HepG2 (cell line): ENCODE measurements around the gene IFNAR1. TPM values are rescaled to one million over a fixed set of nuclear protein-coding genes. Genes with fewer than 3 reads are reported as not detected.

Experiments
- ATAC-seq: fragments of 200-7000 bp; cut with Tn5 transposase; 3 replicates; pipeline ENCODE4 v1.9.1; 2020; ENCODE audit warnings: mild to moderate bottlenecking, moderate library complexity
- BruUV-seq: library from RNA; stranded (reverse); fragments of 400-500 nt; replicated peaks from 2 replicates; lab custom pipeline; 2021; lab: Mats Ljungman, UMichigan
- CTCF ChIA-PET: fragments of 300-600 bp; formaldehyde crosslinking; extraction: SDS; loops from one replicate; lab custom pipeline; 2021; ENCODE audit warnings: low total read pairs, inconsistent platforms, low intra/inter-chr PET ratio; lab: Yijun Ruan, JAX
- POLR2A ChIA-PET: fragments of 350-600 bp; sonication (Branson Sonifier 250); formaldehyde crosslinking; loops from one replicate; lab custom pipeline; 2020; ENCODE audit warnings: antibody characterized with exemption, inconsistent platforms; lab: Yijun Ruan, JAX
- DNase-seq: peaks from one replicate; pipeline ENCODE4 v3.0.0-alpha.2; 2015; ENCODE audit warnings: low spot score
- FAIRE-seq: peaks from 3 replicates; lab custom pipeline; 2011; peaks lifted over from hg19 to GRCh38; lab: Jason Lieb, UNC
- H2AFZ ChIP-seq: one replicate; pipeline ENCODE4 v1.6.1; 2011; ENCODE audit warnings: low read length, inconsistent platforms
- H3K27ac ChIP-seq: fragments of 300-600 bp; 3 replicates; pipeline ENCODE4 v1.8.0; 2011; ENCODE audit warnings: mixed run types, mild to moderate bottlenecking, mixed read lengths, low read length, inconsistent platforms; ENCODE audit not compliant: insufficient read depth; ENCODE audit errors: extremely low read length
- H3K27me3 ChIP-seq, 2 experiments: fragments of 200-600 bp in 1 of 2; 2 replicates in 1 of 2; 3 replicates in 1 of 2; pipeline versions ENCODE4 v1.6.0 to v1.8.0; 2011; ENCODE audit warnings: low read length in 2 of 2, mild to moderate bottlenecking in 2 of 2, moderate library complexity in 2 of 2, inconsistent platforms in 1 of 2; ENCODE audit not compliant: insufficient read depth in 2 of 2, control insufficient read depth in 1 of 2
- H3K36me3 ChIP-seq, 2 experiments: fragments of 200-600 bp in 1 of 2; replicated peaks in 1 of 2; 2 replicates in 1 of 2; 3 replicates in 1 of 2; pipeline versions ENCODE4 v1.5.1 to v1.8.0; 2011; ENCODE audit warnings: low read length in 2 of 2, inconsistent platforms in 1 of 2; ENCODE audit not compliant: insufficient read depth in 2 of 2, control insufficient read depth in 1 of 2
- H3K4me1 ChIP-seq: 2 replicates; pipeline ENCODE4 v1.5.1; 2012; ENCODE audit warnings: low read length, inconsistent platforms; ENCODE audit not compliant: insufficient read depth
- H3K4me2 ChIP-seq: 2 replicates; pipeline ENCODE4 v1.6.0; 2011; ENCODE audit warnings: low read depth, low read length, inconsistent platforms
- H3K4me3 ChIP-seq, 3 experiments: fragments of 200-600 bp in 1 of 3; sonication (generic), shearing (Covaris generic) in 1 of 3; replicated peaks in 1 of 3; 2 replicates each; pipeline ENCODE4 v1.5.1; 2011 to 2016; ENCODE audit warnings: low read length in 3 of 3, inconsistent platforms in 2 of 3, low read depth in 2 of 3, mild to moderate bottlenecking in 2 of 3, control low read depth in 1 of 3, mixed read lengths in 1 of 3; ENCODE audit not compliant: insufficient read depth in 1 of 3
- H3K79me2 ChIP-seq: one replicate; pipeline ENCODE4 v1.6.1; 2011; ENCODE audit warnings: low read length, inconsistent platforms; ENCODE audit not compliant: insufficient read depth
- H3K9ac ChIP-seq: 2 replicates; pipeline ENCODE4 v1.6.0; 2011; ENCODE audit warnings: mild to moderate bottlenecking, low read depth, low read length, inconsistent platforms; ENCODE audit not compliant: insufficient read depth
- H3K9me3 ChIP-seq: 2 replicates; pipeline ENCODE4 v1.5.1; 2012; ENCODE audit warnings: mild to moderate bottlenecking, low read length
- H4K20me1 ChIP-seq: 2 replicates; pipeline ENCODE4 v1.6.0; 2011; ENCODE audit warnings: inconsistent platforms, mild to moderate bottlenecking, low read length, moderate library complexity; ENCODE audit not compliant: insufficient read depth
- ATF7-NPFF ChIP-seq: sonication (generic); formaldehyde crosslinking; IDR thresholded peaks from 2 replicates; pipeline ENCODE4 v1.8.1; 2023; ENCODE audit warnings: mild to moderate bottlenecking, low read depth, missing genetic modification reagents, moderate library complexity
- FOSL1 ChIP-seq: sonication (generic); formaldehyde crosslinking; IDR thresholded peaks from 2 replicates; pipeline ENCODE4 v1.9.0; 2021; ENCODE audit warnings: missing genetic modification reagents, borderline replicate concordance
- HDAC2 ChIP-seq: sonication (generic); formaldehyde crosslinking; IDR thresholded peaks from 2 replicates; pipeline ENCODE4 v1.4.0; 2020; ENCODE audit warnings: missing genetic modification reagents
- JUNB ChIP-seq: sonication (generic); formaldehyde crosslinking; IDR thresholded peaks from 2 replicates; pipeline ENCODE4 v1.8.0; 2022; ENCODE audit warnings: missing genetic modification reagents, mild to moderate bottlenecking, borderline replicate concordance
- NRL ChIP-seq: sonication (generic); formaldehyde crosslinking; IDR thresholded peaks from 2 replicates; pipeline ENCODE4 v1.5.0; 2020; ENCODE audit warnings: missing genetic modification reagents, mild to moderate bottlenecking, moderate library complexity, borderline replicate concordance
- SP140L ChIP-seq: sonication (generic); formaldehyde crosslinking; IDR thresholded peaks from 2 replicates; pipeline ENCODE4 v1.4.0; 2020; ENCODE audit warnings: missing genetic modification reagents, borderline replicate concordance
- TAF1 ChIP-seq: sonication (generic); formaldehyde crosslinking; IDR thresholded peaks from 2 replicates; pipeline ENCODE4 v1.4.0; 2020; ENCODE audit warnings: missing genetic modification reagents
- ZNF264 ChIP-seq: sonication (generic); formaldehyde crosslinking; IDR thresholded peaks from 2 replicates; pipeline ENCODE4 v1.4.0; 2020; ENCODE audit warnings: missing genetic modification reagents
- ZNF350 ChIP-seq: sonication (generic); formaldehyde crosslinking; IDR thresholded peaks from 2 replicates; pipeline ENCODE4 v1.4.0; 2020; ENCODE audit warnings: mild to moderate bottlenecking, low read depth, missing genetic modification reagents, borderline replicate concordance
- ZNF432 ChIP-seq: sonication (generic); formaldehyde crosslinking; IDR thresholded peaks from 2 replicates; pipeline ENCODE4 v1.5.0; 2020; ENCODE audit warnings: missing genetic modification reagents, mild to moderate bottlenecking, borderline replicate concordance
- ZNF652 ChIP-seq: IDR thresholded peaks from 2 replicates; pipeline ENCODE4 v1.6.1; 2016; ENCODE audit warnings: low read depth, borderline replicate concordance
- WGBS: methylation state at CpG from one replicate; pipeline ENCODE4 v1.1.6; 2017; ENCODE audit warnings: low lambda C conversion rate; 5-methylcytosine and 5-hydroxymethylcytosine counted together
- in situ Hi-C: cut with HindIII; loops from 2 replicates; pipeline ENCODE4 v1.10.0; 2017; ENCODE audit warnings: low pct_unique_long_range_greater_than_20kb; ENCODE audit not compliant: extremely low pct_ligation_motif_present
- intact Hi-C: fragments of 100-400 bp; cut with micrococcal nuclease; formaldehyde crosslinking; loops from one replicate; pipeline ENCODE4 v1.10.0; 2022; ENCODE audit not compliant: unreplicated experiment
- polyA plus RNA-seq, 8 experiments: library from polyadenylated mRNA; depleted of rRNA in 3 of 8; stranded (reverse) in 7 of 8; unstranded in 1 of 8; fragments of >200 nt; fragmentation: Illumina TruSeq in 4 of 8; extraction: Trizol in 4 of 8; gene quantifications; 2 replicates each; pipeline versions ENCODE4 v1.2.1 to v1.2.3, GENCODE V29; 2011 to 2016; ENCODE audit warnings: low read depth in 4 of 8, missing spikeins in 1 of 8, mixed read lengths in 1 of 8; ENCODE audit not compliant: insufficient read depth in 1 of 8
- total RNA-seq, 5 experiments: library from RNA; depleted of rRNA; stranded (reverse); fragments of >200 nt; fragmentation: Illumina TruSeq; extraction: Trizol; gene quantifications; 2 replicates each; pipeline ENCODE4 v1.2.3, GENCODE V29; 2016; ENCODE audit warnings: low read depth in 1 of 5
- TF ChIP-seq, protein P1 (sequence below): sonication (generic); formaldehyde crosslinking; IDR thresholded peaks from 2 replicates; pipeline ENCODE4 v1.4.0; 2020; ENCODE audit warnings: missing genetic modification reagents, borderline replicate concordance
- TF ChIP-seq, protein P2 (sequence below): sonication (generic); formaldehyde crosslinking; IDR thresholded peaks from 2 replicates; pipeline ENCODE4 v1.5.0; 2020; ENCODE audit warnings: missing genetic modification reagents
- TF ChIP-seq, protein P3 (sequence below): sonication (generic); formaldehyde crosslinking; IDR thresholded peaks from 2 replicates; pipeline ENCODE4 v1.5.1; 2020; ENCODE audit warnings: missing genetic modification reagents, mild to moderate bottlenecking, borderline replicate concordance
- TF ChIP-seq, protein P4 (sequence below): sonication (generic); formaldehyde crosslinking; IDR thresholded peaks from 2 replicates; pipeline ENCODE4 v1.4.0; 2020; ENCODE audit warnings: missing genetic modification reagents

Gene IFNAR1
- total and polyA plus RNA-seq, 2 of the 13 experiments (the other 11 are each of a cell fraction or from before 2014, with no cell fraction given) = 6.7 to 9.3 TPM

DNA sequence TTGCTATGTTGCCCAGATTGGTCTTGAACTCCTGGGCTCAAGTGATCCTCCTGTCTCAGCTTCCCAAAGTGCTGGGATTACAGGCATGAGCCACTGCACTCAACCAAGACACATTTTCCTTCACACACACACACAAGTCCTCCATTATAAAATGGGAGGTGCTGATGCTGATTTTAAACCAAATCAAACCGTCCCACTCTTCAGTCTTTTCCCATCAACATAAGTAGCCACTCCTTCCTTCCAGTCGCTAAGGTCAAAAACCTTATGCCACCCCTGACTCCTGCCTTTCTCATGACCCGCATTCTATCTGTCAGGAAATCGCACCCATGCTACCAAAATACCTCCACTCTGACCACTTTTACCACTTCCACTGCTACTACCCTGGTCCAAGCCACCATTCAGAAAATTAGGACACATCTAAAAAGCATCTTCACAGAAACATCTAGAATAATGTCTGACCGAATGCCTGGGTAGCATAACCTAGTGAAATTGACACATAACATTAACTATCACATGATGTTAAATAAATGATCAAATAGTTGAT, 50.4 kb downstream of the IFNAR1 start:
- BruUV-seq = no TSS peak
- FAIRE-seq = no peak
- POLR2A ChIA-PET = no interaction called here
- no peak overlapping the region for H2AFZ ChIP-seq
- CTCF ChIA-PET = interaction anchor here (2.3 kb wide), 1 partner anchor 175 kb away, joined by 10 read pairs; no protein-coding TSS in a partner anchor
- H3K79me2 ChIP-seq = no peaks in the 10 kb centered on the region
- no peaks in the 10 kb centered on the region for H3K27me3 ChIP-seq
- H3K4me1 ChIP-seq = peaks cover 20% of the 10 kb centered on the region
- no peak for ATAC-seq
- no peaks in the 10 kb centered on the region for H4K20me1 ChIP-seq
- 34% methylated on average over 5 of the region's 5 CpGs for WGBS
- H3K4me3 ChIP-seq = no peak overlapping the region
- H3K9ac ChIP-seq = no peak overlapping the region
- in situ Hi-C loops = no loop called here
- H3K27ac ChIP-seq = no peak overlapping the region
- intact Hi-C loops = loop anchor here (10.0 kb wide), 1 partner anchor 240 kb away; no protein-coding TSS in a partner anchor
- no peak for DNase-seq
- no peak overlapping the region for H3K4me2 ChIP-seq
- no peaks in the 10 kb centered on the region for H3K36me3 ChIP-seq
- no peaks in the 10 kb centered on the region for H3K9me3 ChIP-seq
- TF ChIP-seq ZNF264 (no peak), HDAC2 (CRISPR knock-in tag) (no peak), NRL (CRISPR knock-in tag) (no peak), TAF1 (CRISPR knock-in tag) (no peak), SP140L (CRISPR knock-in tag) (no peak), ZNF350 (CRISPR knock-in tag) (no peak), FOSL1 (CRISPR knock-in tag) (no peak), ZNF652 (CRISPR knock-in tag) (no peak), JUNB (CRISPR knock-in tag) (no peak), ZNF432 (CRISPR knock-in tag) (no peak), ATF7-NPFF (CRISPR knock-in tag) (no peak)
- TF ChIP-seq, protein P1, sequence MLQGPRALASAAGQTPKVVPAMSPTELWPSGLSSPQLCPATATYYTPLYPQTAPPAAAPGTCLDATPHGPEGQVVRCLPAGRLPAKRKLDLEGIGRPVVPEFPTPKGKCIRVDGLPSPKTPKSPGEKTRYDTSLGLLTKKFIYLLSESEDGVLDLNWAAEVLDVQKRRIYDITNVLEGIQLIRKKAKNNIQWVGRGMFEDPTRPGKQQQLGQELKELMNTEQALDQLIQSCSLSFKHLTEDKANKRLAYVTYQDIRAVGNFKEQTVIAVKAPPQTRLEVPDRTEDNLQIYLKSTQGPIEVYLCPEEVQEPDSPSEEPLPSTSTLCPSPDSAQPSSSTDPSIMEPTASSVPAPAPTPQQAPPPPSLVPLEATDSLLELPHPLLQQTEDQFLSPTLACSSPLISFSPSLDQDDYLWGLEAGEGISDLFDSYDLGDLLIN (CRISPR knock-in tag) = no peak
- TF ChIP-seq, protein P2, sequence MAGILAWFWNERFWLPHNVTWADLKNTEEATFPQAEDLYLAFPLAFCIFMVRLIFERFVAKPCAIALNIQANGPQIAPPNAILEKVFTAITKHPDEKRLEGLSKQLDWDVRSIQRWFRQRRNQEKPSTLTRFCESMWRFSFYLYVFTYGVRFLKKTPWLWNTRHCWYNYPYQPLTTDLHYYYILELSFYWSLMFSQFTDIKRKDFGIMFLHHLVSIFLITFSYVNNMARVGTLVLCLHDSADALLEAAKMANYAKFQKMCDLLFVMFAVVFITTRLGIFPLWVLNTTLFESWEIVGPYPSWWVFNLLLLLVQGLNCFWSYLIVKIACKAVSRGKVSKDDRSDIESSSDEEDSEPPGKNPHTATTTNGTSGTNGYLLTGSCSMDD (CRISPR knock-in tag) = no peak
- TF ChIP-seq, protein P3, sequence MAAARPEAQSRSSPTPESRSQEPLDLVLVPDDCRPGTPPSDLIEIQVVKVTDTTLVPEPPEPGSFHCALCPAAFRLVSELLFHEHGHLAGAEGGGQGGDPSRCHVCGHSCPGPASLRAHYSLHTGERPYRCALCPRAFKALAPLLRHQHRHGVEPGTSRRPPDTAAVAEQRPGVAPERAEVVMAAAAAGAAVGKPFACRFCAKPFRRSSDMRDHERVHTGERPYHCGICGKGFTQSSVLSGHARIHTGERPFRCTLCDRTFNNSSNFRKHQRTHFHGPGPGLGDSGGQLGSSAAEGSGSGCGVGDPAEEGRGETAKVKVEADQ (CRISPR knock-in tag) = no peak
- TF ChIP-seq, protein P4, sequence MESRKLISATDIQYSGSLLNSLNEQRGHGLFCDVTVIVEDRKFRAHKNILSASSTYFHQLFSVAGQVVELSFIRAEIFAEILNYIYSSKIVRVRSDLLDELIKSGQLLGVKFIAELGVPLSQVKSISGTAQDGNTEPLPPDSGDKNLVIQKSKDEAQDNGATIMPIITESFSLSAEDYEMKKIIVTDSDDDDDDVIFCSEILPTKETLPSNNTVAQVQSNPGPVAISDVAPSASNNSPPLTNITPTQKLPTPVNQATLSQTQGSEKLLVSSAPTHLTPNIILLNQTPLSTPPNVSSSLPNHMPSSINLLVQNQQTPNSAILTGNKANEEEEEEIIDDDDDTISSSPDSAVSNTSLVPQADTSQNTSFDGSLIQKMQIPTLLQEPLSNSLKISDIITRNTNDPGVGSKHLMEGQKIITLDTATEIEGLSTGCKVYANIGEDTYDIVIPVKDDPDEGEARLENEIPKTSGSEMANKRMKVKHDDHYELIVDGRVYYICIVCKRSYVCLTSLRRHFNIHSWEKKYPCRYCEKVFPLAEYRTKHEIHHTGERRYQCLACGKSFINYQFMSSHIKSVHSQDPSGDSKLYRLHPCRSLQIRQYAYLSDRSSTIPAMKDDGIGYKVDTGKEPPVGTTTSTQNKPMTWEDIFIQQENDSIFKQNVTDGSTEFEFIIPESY (CRISPR knock-in tag) = no peak
